ENCODE data around the gene CALCOCO2. TPM values are rescaled to one million over a fixed set of nuclear protein-coding genes. Genes with fewer than 3 reads are reported as not detected.

CALCOCO2 gene
- polyA plus RNA-seq, 1 donor (not counting 4 experiments of a cell fraction or from before 2014, with no cell fraction given): 76.0 TPM

- H3K4me3 ChIP-seq (ENCODE audit: control insufficient read depth in 2 of 3, extremely low read depth in 1 of 3, insufficient read depth in 2 of 3, low read depth in 1 of 3, low read length in 3 of 3): no peak overlapping the region
- peaks cover 5% of the 10 kb centered on the region for H3K79me2 ChIP-seq (ENCODE audit: control insufficient read depth, insufficient read depth, low read length)
- H3K9ac ChIP-seq (ENCODE audit: control insufficient read depth, extremely low read depth, insufficient read depth, low read length): no peak overlapping the region
- peaks cover 10% of the 10 kb centered on the region for H3K4me1 ChIP-seq (ENCODE audit: control insufficient read depth, extremely low read depth, insufficient read depth, low read length)
- no peaks in the 10 kb centered on the region for H3K9me3 ChIP-seq (ENCODE audit: control insufficient read depth, low read depth, low read length)
- H3K4me2 ChIP-seq (ENCODE audit: control insufficient read depth, extremely low read depth, insufficient read depth, low read depth, low read length): no peak overlapping the region
- no peaks in the 10 kb centered on the region for H3K27me3 ChIP-seq (ENCODE audit: control insufficient read depth, extremely low read depth, insufficient read depth, low read length)
- dilution Hi-C loops (cut with MboI; ENCODE audit: extremely low pct_ligation_motif_present, low sequenced_read_pairs): no loop called here
- H3K9me1 ChIP-seq (ENCODE audit: control insufficient read depth, extremely low read depth, insufficient read depth, low read length): no peaks in the 10 kb centered on the region
- no peak for DNase-seq (ENCODE audit: low read depth, low spot score)
- H4K20me1 ChIP-seq (ENCODE audit: control insufficient read depth, extremely low read depth, insufficient read depth, low read length): no peaks in the 10 kb centered on the region
- H3K36me3 ChIP-seq (ENCODE audit: control insufficient read depth in 2 of 2, extremely low read depth in 1 of 2, insufficient read depth in 2 of 2, low read length in 2 of 2): peaks cover 3% of the 10 kb centered on the region in 2 experiments
- TF ChIP-seq, protein P1, sequence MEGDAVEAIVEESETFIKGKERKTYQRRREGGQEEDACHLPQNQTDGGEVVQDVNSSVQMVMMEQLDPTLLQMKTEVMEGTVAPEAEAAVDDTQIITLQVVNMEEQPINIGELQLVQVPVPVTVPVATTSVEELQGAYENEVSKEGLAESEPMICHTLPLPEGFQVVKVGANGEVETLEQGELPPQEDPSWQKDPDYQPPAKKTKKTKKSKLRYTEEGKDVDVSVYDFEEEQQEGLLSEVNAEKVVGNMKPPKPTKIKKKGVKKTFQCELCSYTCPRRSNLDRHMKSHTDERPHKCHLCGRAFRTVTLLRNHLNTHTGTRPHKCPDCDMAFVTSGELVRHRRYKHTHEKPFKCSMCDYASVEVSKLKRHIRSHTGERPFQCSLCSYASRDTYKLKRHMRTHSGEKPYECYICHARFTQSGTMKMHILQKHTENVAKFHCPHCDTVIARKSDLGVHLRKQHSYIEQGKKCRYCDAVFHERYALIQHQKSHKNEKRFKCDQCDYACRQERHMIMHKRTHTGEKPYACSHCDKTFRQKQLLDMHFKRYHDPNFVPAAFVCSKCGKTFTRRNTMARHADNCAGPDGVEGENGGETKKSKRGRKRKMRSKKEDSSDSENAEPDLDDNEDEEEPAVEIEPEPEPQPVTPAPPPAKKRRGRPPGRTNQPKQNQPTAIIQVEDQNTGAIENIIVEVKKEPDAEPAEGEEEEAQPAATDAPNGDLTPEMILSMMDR (optimal IDR thresholded peaks at IDR 0.05 in 1 of 3, IDR thresholded peaks at IDR 0.05 in 1 of 3, conservative IDR thresholded peaks at IDR 0.05 in 1 of 3; ENCODE audit: extremely low read depth in 1 of 3, insufficient read depth in 2 of 3, low read length in 3 of 3): no peak
- no peak for TF ChIP-seq EZH2 (IDR thresholded peaks at IDR 0.05; ENCODE audit: low read length)
- no peak for FAIRE-seq
- H3K27ac ChIP-seq (ENCODE audit: control insufficient read depth, insufficient read depth, low read length): no peak overlapping the region
- H2AFZ ChIP-seq (ENCODE audit: control insufficient read depth, low read length): no peak overlapping the region
Observed at GRCh38 chr17:48842746-48843145, 11.9 kb downstream of the CALCOCO2 start.

DNA sequence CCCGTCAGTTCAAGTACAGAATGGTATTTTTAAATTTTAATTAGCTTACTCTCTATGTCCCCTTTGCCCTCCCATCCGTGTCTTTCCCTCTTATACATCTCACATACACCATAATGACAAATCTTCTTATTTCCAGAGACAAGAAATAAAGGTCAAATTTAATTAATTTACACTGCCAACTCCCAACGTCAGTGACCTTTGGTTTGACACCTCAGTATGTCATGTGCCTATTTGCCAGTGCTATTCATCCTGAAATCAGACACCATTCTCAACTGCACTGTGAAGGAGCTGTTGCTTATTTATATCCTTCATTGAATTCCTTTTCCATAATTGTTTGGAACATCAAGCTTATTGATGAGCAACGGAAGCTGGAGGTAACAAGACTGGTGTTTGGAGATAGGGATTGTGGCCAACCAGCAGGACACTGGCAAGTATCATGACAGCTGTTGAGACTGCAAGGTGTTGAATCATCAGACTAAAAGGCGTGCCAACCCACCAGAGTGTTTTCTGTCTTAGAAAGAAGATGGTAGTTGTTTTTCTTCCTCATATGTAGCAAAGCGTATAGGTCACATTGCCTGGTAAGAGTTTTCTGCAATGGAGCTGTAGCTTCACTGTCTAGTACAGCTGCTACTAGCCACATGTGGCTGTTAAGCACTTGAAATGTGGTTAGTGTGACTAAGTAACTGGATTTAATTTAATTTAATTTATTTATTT is 12.5 kb downstream of the CALCOCO2 start:
- peaks cover 3 to 8% of the 10 kb centered on the region in 2 experiments for H3K36me3 ChIP-seq (ENCODE audit: control insufficient read depth in 2 of 2, extremely low read depth in 1 of 2, insufficient read depth in 2 of 2, low read length in 2 of 2)
- no peak overlapping the region for H2AFZ ChIP-seq (ENCODE audit: control insufficient read depth, low read length)
- DNase-seq (ENCODE audit: low read depth, low spot score): no peak
- H3K9me1 ChIP-seq (ENCODE audit: control insufficient read depth, extremely low read depth, insufficient read depth, low read length): no peaks in the 10 kb centered on the region
- peaks cover 10% of the 10 kb centered on the region for H3K4me1 ChIP-seq (ENCODE audit: control insufficient read depth, extremely low read depth, insufficient read depth, low read length)
- FAIRE-seq: no peak
- no peak overlapping the region for H3K4me3 ChIP-seq (ENCODE audit: control insufficient read depth in 2 of 3, extremely low read depth in 1 of 3, insufficient read depth in 2 of 3, low read depth in 1 of 3, low read length in 3 of 3)
- no peak overlapping the region for H3K4me2 ChIP-seq (ENCODE audit: control insufficient read depth, extremely low read depth, insufficient read depth, low read depth, low read length)
- H3K79me2 ChIP-seq (ENCODE audit: control insufficient read depth, insufficient read depth, low read length): peaks cover 5% of the 10 kb centered on the region
- no peak overlapping the region for H3K27ac ChIP-seq (ENCODE audit: control insufficient read depth, insufficient read depth, low read length)
- H3K9me3 ChIP-seq (ENCODE audit: control insufficient read depth, low read depth, low read length): no peaks in the 10 kb centered on the region
- dilution Hi-C loops (cut with MboI; ENCODE audit: extremely low pct_ligation_motif_present, low sequenced_read_pairs): no loop called here
- H3K9ac ChIP-seq (ENCODE audit: control insufficient read depth, extremely low read depth, insufficient read depth, low read length): no peak overlapping the region
- H3K27me3 ChIP-seq (ENCODE audit: control insufficient read depth, extremely low read depth, insufficient read depth, low read length): no peaks in the 10 kb centered on the region
- TF ChIP-seq EZH2 (IDR thresholded peaks at IDR 0.05; ENCODE audit: low read length): no peak
- TF ChIP-seq, protein P1 (optimal IDR thresholded peaks at IDR 0.05 in 1 of 3, IDR thresholded peaks at IDR 0.05 in 1 of 3, conservative IDR thresholded peaks at IDR 0.05 in 1 of 3; ENCODE audit: extremely low read depth in 1 of 3, insufficient read depth in 2 of 3, low read length in 3 of 3): no peak
- no peaks in the 10 kb centered on the region for H4K20me1 ChIP-seq (ENCODE audit: control insufficient read depth, extremely low read depth, insufficient read depth, low read length)
